HepG2 (cell line): Measurements from ENCODE around the gene NRN1L. TPM values are rescaled to one million over a fixed set of nuclear protein-coding genes. Genes with fewer than 3 reads are reported as not detected.

ENCODE experiments used
- ELF4 ChIP-seq: sonication (generic); formaldehyde crosslinking; IDR thresholded peaks from 2 replicates; pipeline ENCODE4 v1.5.0; 2020; ENCODE audit warnings: missing genetic modification reagents, mild to moderate bottlenecking, moderate library complexity, borderline replicate concordance
- GFI1 ChIP-seq: sonication (generic); formaldehyde crosslinking; IDR thresholded peaks from 2 replicates; pipeline ENCODE4 v1.5.0; 2020; ENCODE audit warnings: missing genetic modification reagents, mild to moderate bottlenecking, borderline replicate concordance
- HOXD1 ChIP-seq: sonication (generic); formaldehyde crosslinking; IDR thresholded peaks from 2 replicates; pipeline ENCODE4 v1.5.0; 2020; ENCODE audit warnings: missing genetic modification reagents
- KDM5B ChIP-seq: sonication (generic); formaldehyde crosslinking; IDR thresholded peaks from 2 replicates; pipeline ENCODE4 v1.4.0; 2020; ENCODE audit warnings: missing genetic modification reagents, mild to moderate bottlenecking, borderline replicate concordance
- MIER2 ChIP-seq: IDR thresholded peaks from 2 replicates; pipeline ENCODE4 v1.6.1; 2016; ENCODE audit warnings: missing biosample characterization, missing genetic modification reagents
- POLR2AphosphoS5 ChIP-seq: IDR thresholded peaks from 2 replicates; pipeline ENCODE4 v1.6.1; 2012; ENCODE audit warnings: low read depth, low read length
- RBAK ChIP-seq: sonication (generic); formaldehyde crosslinking; IDR thresholded peaks from 2 replicates; pipeline ENCODE4 v1.5.1; 2020; ENCODE audit warnings: mild to moderate bottlenecking, missing genetic modification reagents
- RELA ChIP-seq: sonication (generic); formaldehyde crosslinking; IDR thresholded peaks from 2 replicates; pipeline ENCODE4 v1.4.0; 2020; ENCODE audit warnings: missing genetic modification reagents
- SMAD3 ChIP-seq: sonication (generic); formaldehyde crosslinking; IDR thresholded peaks from 2 replicates; pipeline ENCODE4 v1.4.0; 2020; ENCODE audit warnings: missing genetic modification reagents
- SP4 ChIP-seq: sonication (generic); formaldehyde crosslinking; IDR thresholded peaks from 2 replicates; pipeline ENCODE4 v1.8.1; 2023; ENCODE audit warnings: mild to moderate bottlenecking, missing genetic modification reagents
- THAP11 ChIP-seq: IDR thresholded peaks from 2 replicates; pipeline ENCODE4 v1.6.1; 2016; ENCODE audit warnings: missing biosample characterization, missing genetic modification reagents
- ZBTB3 ChIP-seq: sonication (generic); formaldehyde crosslinking; IDR thresholded peaks from 2 replicates; pipeline ENCODE4 v1.4.0; 2020; ENCODE audit warnings: low read depth, mild to moderate bottlenecking, moderate library complexity, missing genetic modification reagents, borderline replicate concordance
- ZFP36L1 ChIP-seq: sonication (generic); formaldehyde crosslinking; IDR thresholded peaks from 2 replicates; pipeline ENCODE4 v1.8.0; 2022; ENCODE audit warnings: mild to moderate bottlenecking, missing genetic modification reagents, moderate library complexity
- ZHX2 ChIP-seq, 2 experiments: sonication (generic) in 1 of 2; formaldehyde crosslinking in 1 of 2; IDR thresholded peaks; 2 replicates each; pipeline versions ENCODE4 v1.6.1 to v1.9.0; 2014 to 2022; ENCODE audit warnings: antibody characterized with exemption in 1 of 2, borderline replicate concordance in 1 of 2, inconsistent platforms in 1 of 2, low read depth in 1 of 2, missing genetic modification reagents in 1 of 2
- ZNF441 ChIP-seq: sonication (generic); formaldehyde crosslinking; IDR thresholded peaks from 2 replicates; pipeline ENCODE4 v1.7.0; 2021; ENCODE audit warnings: missing genetic modification reagents, borderline replicate concordance
- polyA plus RNA-seq, 8 experiments: library from polyadenylated mRNA; depleted of rRNA in 3 of 8; stranded (reverse) in 7 of 8; unstranded in 1 of 8; fragments of >200 nt; fragmentation: Illumina TruSeq in 4 of 8; extraction: Trizol in 4 of 8; gene quantifications; 2 replicates each; pipeline versions ENCODE4 v1.2.1 to v1.2.3, GENCODE V29; 2011 to 2016; ENCODE audit warnings: low read depth in 4 of 8, missing spikeins in 1 of 8, mixed read lengths in 1 of 8; ENCODE audit not compliant: insufficient read depth in 1 of 8
- total RNA-seq, 5 experiments: library from RNA; depleted of rRNA; stranded (reverse); fragments of >200 nt; fragmentation: Illumina TruSeq; extraction: Trizol; gene quantifications; 2 replicates each; pipeline ENCODE4 v1.2.3, GENCODE V29; 2016; ENCODE audit warnings: low read depth in 1 of 5
- TF ChIP-seq, protein P1 (sequence below): sonication (generic); formaldehyde crosslinking; IDR thresholded peaks from 2 replicates; pipeline ENCODE4 v1.4.0; 2020; ENCODE audit warnings: missing genetic modification reagents, borderline replicate concordance
- TF ChIP-seq, protein P2 (sequence below): sonication (generic); formaldehyde crosslinking; IDR thresholded peaks from 2 replicates; pipeline ENCODE4 v1.4.0; 2020; ENCODE audit warnings: missing genetic modification reagents
- TF ChIP-seq, protein P3 (sequence below): sonication (generic); formaldehyde crosslinking; IDR thresholded peaks from 2 replicates; pipeline ENCODE4 v1.8.0; 2022; ENCODE audit warnings: missing genetic modification reagents, mild to moderate bottlenecking, inconsistent platforms, borderline replicate concordance

Gene NRN1L
- total and polyA plus RNA-seq, 2 of the 13 experiments (the other 11 are each of a cell fraction or from before 2014, with no cell fraction given): 0.53 to 1.2 TPM

GRCh38 chr16:67846320-67847063, 38.2 kb upstream of the NRN1L start, which contains the start of gene NUTF2 (continued):
- TF ChIP-seq ZBTB3 (peak; percentile 87; the same call in 1 of the 2 replicates), KDM5B (CRISPR knock-in tag) (peak; percentile 78), SP4 (peak; percentile 94), SMAD3 (CRISPR knock-in tag) (peak; percentile 78), RBAK (peak; percentile 73; the same call in 1 of the 2 replicates), HOXD1 (CRISPR knock-in tag) (peak; percentile 14; the same call in 1 of the 2 replicates), ZHX2 (IDR thresholded peaks at IDR 0.05; ENCODE audit: low read depth) (peak; percentile 76; the same call in 1 of the 2 replicates), ZHX2 (CRISPR knock-in tag; IDR thresholded peaks at IDR 0.05; ENCODE audit: borderline replicate concordance) (0 out of 2 replicates have a peak, but pooled peaks have one; percentile 32), ZFP36L1 (CRISPR knock-in tag) (peak; percentile 78; the same call in 1 of the 2 replicates), ZNF441 (no peak), RELA (CRISPR knock-in tag) (0 out of 2 replicates have a peak, but pooled peaks have one; percentile 19), GFI1 (CRISPR knock-in tag) (peak; percentile 88; the same call in 1 of the 2 replicates), MIER2 (no peak; the same call in 1 of the 2 replicates), ELF4 (CRISPR knock-in tag) (peak; percentile 70; the same call in 1 of the 2 replicates), THAP11 (CRISPR knock-in tag) (peak; percentile 98), POLR2AphosphoS5 (peak; percentile 54)
- TF ChIP-seq, protein P1, sequence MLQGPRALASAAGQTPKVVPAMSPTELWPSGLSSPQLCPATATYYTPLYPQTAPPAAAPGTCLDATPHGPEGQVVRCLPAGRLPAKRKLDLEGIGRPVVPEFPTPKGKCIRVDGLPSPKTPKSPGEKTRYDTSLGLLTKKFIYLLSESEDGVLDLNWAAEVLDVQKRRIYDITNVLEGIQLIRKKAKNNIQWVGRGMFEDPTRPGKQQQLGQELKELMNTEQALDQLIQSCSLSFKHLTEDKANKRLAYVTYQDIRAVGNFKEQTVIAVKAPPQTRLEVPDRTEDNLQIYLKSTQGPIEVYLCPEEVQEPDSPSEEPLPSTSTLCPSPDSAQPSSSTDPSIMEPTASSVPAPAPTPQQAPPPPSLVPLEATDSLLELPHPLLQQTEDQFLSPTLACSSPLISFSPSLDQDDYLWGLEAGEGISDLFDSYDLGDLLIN (CRISPR knock-in tag): peak; percentile 90; the same call in 1 of the 2 replicates
- TF ChIP-seq, protein P2, sequence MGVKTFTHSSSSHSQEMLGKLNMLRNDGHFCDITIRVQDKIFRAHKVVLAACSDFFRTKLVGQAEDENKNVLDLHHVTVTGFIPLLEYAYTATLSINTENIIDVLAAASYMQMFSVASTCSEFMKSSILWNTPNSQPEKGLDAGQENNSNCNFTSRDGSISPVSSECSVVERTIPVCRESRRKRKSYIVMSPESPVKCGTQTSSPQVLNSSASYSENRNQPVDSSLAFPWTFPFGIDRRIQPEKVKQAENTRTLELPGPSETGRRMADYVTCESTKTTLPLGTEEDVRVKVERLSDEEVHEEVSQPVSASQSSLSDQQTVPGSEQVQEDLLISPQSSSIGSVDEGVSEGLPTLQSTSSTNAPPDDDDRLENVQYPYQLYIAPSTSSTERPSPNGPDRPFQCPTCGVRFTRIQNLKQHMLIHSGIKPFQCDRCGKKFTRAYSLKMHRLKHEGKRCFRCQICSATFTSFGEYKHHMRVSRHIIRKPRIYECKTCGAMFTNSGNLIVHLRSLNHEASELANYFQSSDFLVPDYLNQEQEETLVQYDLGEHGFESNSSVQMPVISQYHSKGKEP (CRISPR knock-in tag): peak; percentile 54; the same call in 1 of the 2 replicates
- TF ChIP-seq, protein P3, sequence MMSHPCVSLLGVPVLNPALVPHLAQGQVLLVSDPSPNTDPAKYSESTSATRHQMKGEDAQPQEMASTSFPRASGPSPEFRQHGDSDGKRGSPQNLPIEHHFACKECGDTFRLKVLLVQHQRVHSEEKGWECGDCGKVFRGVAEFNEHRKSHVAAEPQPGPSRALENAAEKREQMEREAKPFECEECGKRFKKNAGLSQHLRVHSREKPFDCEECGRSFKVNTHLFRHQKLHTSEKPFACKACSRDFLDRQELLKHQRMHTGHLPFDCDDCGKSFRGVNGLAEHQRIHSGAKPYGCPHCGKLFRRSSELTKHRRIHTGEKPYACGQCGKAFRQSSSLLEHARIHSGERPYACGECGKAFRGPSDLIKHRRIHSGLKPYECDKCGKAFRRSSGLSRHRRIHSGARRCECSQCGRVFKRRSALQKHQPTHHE (CRISPR knock-in tag): peak; percentile 50; the same call in 1 of the 2 replicates
